Panc1 (cell line): Measurements from ENCODE around the gene DDI1. TPM values are rescaled to one million over a fixed set of nuclear protein-coding genes. Genes with fewer than 3 reads are reported as not detected.

Experiments
- ATAC-seq: fragments of 200-7000 bp; cut with Tn5 transposase; 2 replicates; pipeline ENCODE4 v1.9.1; 2020; ENCODE audit warnings: mild to moderate bottlenecking, moderate library complexity
- BruUV-seq: library from RNA; stranded (reverse); fragments of 400-500 nt; replicated peaks from 2 replicates; lab custom pipeline; 2021; lab: Mats Ljungman, UMichigan
- CTCF ChIA-PET: fragments of 300-600 bp; sonication (Branson Sonifier 250); formaldehyde crosslinking; loops from one replicate; lab custom pipeline; 2022; ENCODE audit warnings: antibody characterized with exemption; lab: Charles Lee
- POLR2A ChIA-PET: fragments of 300-600 bp; sonication (Branson Sonifier 250); formaldehyde crosslinking; loops from one replicate; lab custom pipeline; 2022; ENCODE audit warnings: antibody characterized with exemption; lab: Charles Lee
- DNase-seq: peaks from one replicate; pipeline ENCODE4 v3.0.0-alpha.2; 2010; ENCODE audit warnings: low read depth, low spot score
- H3K27ac ChIP-seq: 2 replicates; pipeline ENCODE4 v1.5.1; 2011; ENCODE audit warnings: mild to moderate bottlenecking, low read length, inconsistent platforms
- H3K27me3 ChIP-seq: fragments of 200-500 bp; sonication (Bioruptor generic); 2 replicates; pipeline ENCODE4 v1.6.0; 2014; ENCODE audit warnings: low read length, inconsistent platforms; ENCODE audit not compliant: control insufficient read depth, insufficient read depth
- H3K36me3 ChIP-seq: fragments of 200-500 bp; sonication (Bioruptor generic); 2 replicates; pipeline ENCODE4 v1.5.1; 2014; ENCODE audit warnings: inconsistent platforms, mild to moderate bottlenecking, low read length, moderate library complexity; ENCODE audit not compliant: control insufficient read depth, insufficient read depth
- H3K4me1 ChIP-seq: 2 replicates; pipeline ENCODE4 v1.5.1; 2011; ENCODE audit warnings: inconsistent platforms, mild to moderate bottlenecking, low read length, moderate library complexity; ENCODE audit not compliant: control insufficient read depth, insufficient read depth
- H3K4me3 ChIP-seq, 2 experiments: 2 replicates each; pipeline ENCODE4 v1.5.1; 2011 to 2012; ENCODE audit warnings: low read depth in 2 of 2, low read length in 2 of 2, mild to moderate bottlenecking in 2 of 2, inconsistent platforms in 1 of 2, moderate library complexity in 1 of 2
- H3K9me3 ChIP-seq: fragments of 200-500 bp; sonication (Bioruptor generic); 2 replicates; pipeline ENCODE4 v1.5.1; 2014; ENCODE audit warnings: low read depth, mild to moderate bottlenecking, inconsistent platforms, low read length, moderate library complexity; ENCODE audit not compliant: control insufficient read depth, insufficient read depth
- POLR2AphosphoS5 ChIP-seq: IDR thresholded peaks from 2 replicates; pipeline ENCODE4 v1.6.1; 2012; ENCODE audit warnings: mild to moderate bottlenecking, low read depth, low read length, moderate library complexity
- SIN3A ChIP-seq: IDR thresholded peaks from 2 replicates; pipeline ENCODE4 v1.6.1; 2012; ENCODE audit warnings: low read depth, mild to moderate bottlenecking, low read length, moderate library complexity, borderline replicate concordance; ENCODE audit not compliant: insufficient read depth
- TCF7L2 ChIP-seq: IDR thresholded peaks from 2 replicates; pipeline ENCODE4 v1.6.1; 2011; ENCODE audit warnings: mild to moderate bottlenecking, low read depth, low read length, inconsistent platforms
- in situ Hi-C: cut with HindIII; loops from 2 replicates; pipeline ENCODE4 v1.10.0; 2016; ENCODE audit warnings: low sequenced_read_pairs, low pct_unique_long_range_greater_than_20kb
- intact Hi-C: fragments of 100-400 bp; cut with micrococcal nuclease; formaldehyde crosslinking; loops from one replicate; pipeline ENCODE4 v1.10.0; 2022; ENCODE audit not compliant: unreplicated experiment
- total RNA-seq: library from RNA; stranded (reverse); gene quantifications from one replicate; pipeline ENCODE4 v1.2.1, GENCODE V29; 2021; ENCODE audit not compliant: unreplicated experiment
- TF ChIP-seq, protein P1 (sequence below): fragments of 450-650 bp; IDR thresholded peaks from 2 replicates; pipeline ENCODE4 v1.5.1; 2017; ENCODE audit warnings: mild to moderate bottlenecking
- TF ChIP-seq, protein P2 (sequence below), 2 experiments: IDR thresholded peaks; 2 replicates each; pipeline ENCODE4 v1.6.1; 2011 to 2012; ENCODE audit warnings: low read depth in 2 of 2, control low read depth in 1 of 2, low read length in 1 of 2, mild to moderate bottlenecking in 1 of 2, moderate library complexity in 1 of 2; ENCODE audit not compliant: insufficient read depth in 1 of 2

DDI1 gene
- total RNA-seq, 1 experiment from 2014 or later, result not detected

- no TSS peak for BruUV-seq
- in situ Hi-C loops, result no loop called here
- Histone ChIP-seq H3K27me3 (no peaks in the 10 kb centered on the region), H3K36me3 (no peaks in the 10 kb centered on the region), H3K27ac (no peak overlapping the region), H3K9me3 (no peaks in the 10 kb centered on the region), H3K4me3 (no peak overlapping the region), H3K4me1 (no peaks in the 10 kb centered on the region)
- DNase-seq (no peak), ATAC-seq (no peak)
- POLR2A ChIA-PET, result no interaction called here
- CTCF ChIA-PET, result no interaction called here
- intact Hi-C loops, result no loop called here
- TF ChIP-seq, protein P1, sequence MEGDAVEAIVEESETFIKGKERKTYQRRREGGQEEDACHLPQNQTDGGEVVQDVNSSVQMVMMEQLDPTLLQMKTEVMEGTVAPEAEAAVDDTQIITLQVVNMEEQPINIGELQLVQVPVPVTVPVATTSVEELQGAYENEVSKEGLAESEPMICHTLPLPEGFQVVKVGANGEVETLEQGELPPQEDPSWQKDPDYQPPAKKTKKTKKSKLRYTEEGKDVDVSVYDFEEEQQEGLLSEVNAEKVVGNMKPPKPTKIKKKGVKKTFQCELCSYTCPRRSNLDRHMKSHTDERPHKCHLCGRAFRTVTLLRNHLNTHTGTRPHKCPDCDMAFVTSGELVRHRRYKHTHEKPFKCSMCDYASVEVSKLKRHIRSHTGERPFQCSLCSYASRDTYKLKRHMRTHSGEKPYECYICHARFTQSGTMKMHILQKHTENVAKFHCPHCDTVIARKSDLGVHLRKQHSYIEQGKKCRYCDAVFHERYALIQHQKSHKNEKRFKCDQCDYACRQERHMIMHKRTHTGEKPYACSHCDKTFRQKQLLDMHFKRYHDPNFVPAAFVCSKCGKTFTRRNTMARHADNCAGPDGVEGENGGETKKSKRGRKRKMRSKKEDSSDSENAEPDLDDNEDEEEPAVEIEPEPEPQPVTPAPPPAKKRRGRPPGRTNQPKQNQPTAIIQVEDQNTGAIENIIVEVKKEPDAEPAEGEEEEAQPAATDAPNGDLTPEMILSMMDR, result no peak
- TF ChIP-seq, protein P2, sequence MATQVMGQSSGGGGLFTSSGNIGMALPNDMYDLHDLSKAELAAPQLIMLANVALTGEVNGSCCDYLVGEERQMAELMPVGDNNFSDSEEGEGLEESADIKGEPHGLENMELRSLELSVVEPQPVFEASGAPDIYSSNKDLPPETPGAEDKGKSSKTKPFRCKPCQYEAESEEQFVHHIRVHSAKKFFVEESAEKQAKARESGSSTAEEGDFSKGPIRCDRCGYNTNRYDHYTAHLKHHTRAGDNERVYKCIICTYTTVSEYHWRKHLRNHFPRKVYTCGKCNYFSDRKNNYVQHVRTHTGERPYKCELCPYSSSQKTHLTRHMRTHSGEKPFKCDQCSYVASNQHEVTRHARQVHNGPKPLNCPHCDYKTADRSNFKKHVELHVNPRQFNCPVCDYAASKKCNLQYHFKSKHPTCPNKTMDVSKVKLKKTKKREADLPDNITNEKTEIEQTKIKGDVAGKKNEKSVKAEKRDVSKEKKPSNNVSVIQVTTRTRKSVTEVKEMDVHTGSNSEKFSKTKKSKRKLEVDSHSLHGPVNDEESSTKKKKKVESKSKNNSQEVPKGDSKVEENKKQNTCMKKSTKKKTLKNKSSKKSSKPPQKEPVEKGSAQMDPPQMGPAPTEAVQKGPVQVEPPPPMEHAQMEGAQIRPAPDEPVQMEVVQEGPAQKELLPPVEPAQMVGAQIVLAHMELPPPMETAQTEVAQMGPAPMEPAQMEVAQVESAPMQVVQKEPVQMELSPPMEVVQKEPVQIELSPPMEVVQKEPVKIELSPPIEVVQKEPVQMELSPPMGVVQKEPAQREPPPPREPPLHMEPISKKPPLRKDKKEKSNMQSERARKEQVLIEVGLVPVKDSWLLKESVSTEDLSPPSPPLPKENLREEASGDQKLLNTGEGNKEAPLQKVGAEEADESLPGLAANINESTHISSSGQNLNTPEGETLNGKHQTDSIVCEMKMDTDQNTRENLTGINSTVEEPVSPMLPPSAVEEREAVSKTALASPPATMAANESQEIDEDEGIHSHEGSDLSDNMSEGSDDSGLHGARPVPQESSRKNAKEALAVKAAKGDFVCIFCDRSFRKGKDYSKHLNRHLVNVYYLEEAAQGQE (IDR thresholded peaks at IDR 0.05; ENCODE audit: insufficient read depth in 1 of 2, low read depth in 2 of 2, low read length in 1 of 2), result no peak
- TF ChIP-seq POLR2AphosphoS5, result no peak
Observed at GRCh38 chr11:104078995-104079394, 42.6 kb downstream of the DDI1 start.

DNA sequence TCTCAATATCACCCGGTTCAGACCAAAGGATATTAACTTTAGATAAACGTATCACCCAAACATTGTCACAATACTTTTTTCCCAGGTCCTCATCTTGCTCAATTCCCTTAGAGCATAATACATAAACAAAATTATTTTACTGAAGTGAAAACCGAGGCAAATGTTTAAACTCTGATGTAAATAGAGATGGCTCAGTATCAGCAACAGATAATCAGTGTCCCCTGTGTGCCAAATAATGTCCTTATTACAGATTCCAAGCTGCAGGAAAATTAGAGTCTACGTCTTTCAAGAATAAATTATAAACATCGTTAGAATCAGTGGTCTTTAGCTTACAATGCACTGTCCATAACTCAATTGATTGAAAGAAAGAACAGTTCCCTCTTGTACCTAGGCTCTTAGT, 50.2 kb downstream of the DDI1 start:
- ChIA-PET POLR2A (no interaction called here), CTCF (interaction anchor here (0.7 kb wide), 1 partner anchor 13 kb away, joined by 6 read pairs; no protein-coding TSS in a partner anchor)
- TF ChIP-seq, protein P2 (IDR thresholded peaks at IDR 0.05; ENCODE audit: insufficient read depth in 1 of 2, low read depth in 2 of 2, low read length in 1 of 2), result no peak
- TF ChIP-seq TCF7L2 (no peak), POLR2AphosphoS5 (no peak), SIN3A (no peak)
- TF ChIP-seq, protein P1, result no peak
- BruUV-seq, result no TSS peak
- Histone ChIP-seq H3K9me3 (no peaks in the 10 kb centered on the region), H3K4me1 (no peaks in the 10 kb centered on the region), H3K27ac (no peak overlapping the region), H3K4me3 (no peak overlapping the region), H3K27me3 (no peaks in the 10 kb centered on the region), H3K36me3 (no peaks in the 10 kb centered on the region)
- in situ Hi-C loops, result no loop called here
- ATAC-seq (no peak), DNase-seq (no peak)
- intact Hi-C loops, result no loop called here

Other genes with a start within 250 kb of the DDI1 start
- gene PDGFD, start 127.5 kb downstream of the DDI1 start, total RNA-seq, result 1.3 TPM